H1 (cell line): ENCODE data around the gene MTF1.
"Not testable (repeated sequence)": the region's sequence is repeated elsewhere in the genome, so short reads cannot be mapped to it uniquely, and the experiment has no call there.

ENCODE experiments used
- FOSL1 ChIP-seq: IDR thresholded peaks from 2 replicates; pipeline ENCODE4 v1.6.1; 2011; ENCODE audit warnings: mild to moderate bottlenecking, low read depth, low read length, moderate library complexity; ENCODE audit not compliant: insufficient read depth
- GTF2F1 ChIP-seq: IDR thresholded peaks from 2 replicates; pipeline ENCODE4 v1.6.1; 2012; ENCODE audit warnings: low read depth, low read length, improper control_type of control experiment, borderline replicate concordance
- POLR2A ChIP-seq, 2 experiments: IDR thresholded peaks; 1 replicate in 1 of 2; 2 replicates in 1 of 2; pipeline ENCODE4 v1.6.1; 2011; ENCODE audit warnings: low read depth in 2 of 2, low read length in 2 of 2, mild to moderate bottlenecking in 2 of 2; ENCODE audit errors: control extremely low read depth in 1 of 2
- RNF2 ChIP-seq: fragments of 200-900, 300-1000 bp; sonication (generic); IDR thresholded peaks from 2 replicates; pipeline ENCODE4 v1.7.1; 2016; ENCODE audit warnings: borderline replicate concordance, low read depth, mild to moderate bottlenecking, antibody characterized with exemption, low read length; ENCODE audit not compliant: poor library complexity, severe bottlenecking; ENCODE audit errors: missing control alignments
- TAF7 ChIP-seq: optimal IDR thresholded peaks from 2 replicates; pipeline ENCODE3; 2011; ENCODE audit warnings: low read depth, mild to moderate bottlenecking, inconsistent platforms, low read length, moderate library complexity, borderline replicate concordance
- TEAD4 ChIP-seq: IDR thresholded peaks from 2 replicates; pipeline ENCODE4 v1.6.1; 2012; ENCODE audit warnings: low read depth, low read length, inconsistent platforms, mixed read lengths
- YY1 ChIP-seq: IDR thresholded peaks from 2 replicates; pipeline ENCODE4 v1.6.1; 2011; ENCODE audit warnings: low read depth, mild to moderate bottlenecking, low read length
- TF ChIP-seq, protein P1 (sequence below), 3 experiments: IDR thresholded peaks; 1 replicate in 2 of 3; 2 replicates in 1 of 3; pipeline versions ENCODE4 v1.5.1 to v1.6.1; 2011; ENCODE audit warnings: low read length in 3 of 3, mild to moderate bottlenecking in 3 of 3, inconsistent platforms in 2 of 3, low read depth in 1 of 3, moderate library complexity in 1 of 3; ENCODE audit not compliant: insufficient read depth in 1 of 3; ENCODE audit errors: control extremely low read depth in 1 of 3

GRCh38 chr1:37906591-37906990 is 47.2 kb upstream of the MTF1 start:
- TF ChIP-seq POLR2A (IDR thresholded peaks at IDR 0.05; ENCODE audit: control extremely low read depth in 1 of 2, low read depth in 2 of 2, low read length in 2 of 2); TAF7; TEAD4; RNF2; FOSL1; GTF2F1; YY1: not testable (repeated sequence)
- TF ChIP-seq, protein P1, sequence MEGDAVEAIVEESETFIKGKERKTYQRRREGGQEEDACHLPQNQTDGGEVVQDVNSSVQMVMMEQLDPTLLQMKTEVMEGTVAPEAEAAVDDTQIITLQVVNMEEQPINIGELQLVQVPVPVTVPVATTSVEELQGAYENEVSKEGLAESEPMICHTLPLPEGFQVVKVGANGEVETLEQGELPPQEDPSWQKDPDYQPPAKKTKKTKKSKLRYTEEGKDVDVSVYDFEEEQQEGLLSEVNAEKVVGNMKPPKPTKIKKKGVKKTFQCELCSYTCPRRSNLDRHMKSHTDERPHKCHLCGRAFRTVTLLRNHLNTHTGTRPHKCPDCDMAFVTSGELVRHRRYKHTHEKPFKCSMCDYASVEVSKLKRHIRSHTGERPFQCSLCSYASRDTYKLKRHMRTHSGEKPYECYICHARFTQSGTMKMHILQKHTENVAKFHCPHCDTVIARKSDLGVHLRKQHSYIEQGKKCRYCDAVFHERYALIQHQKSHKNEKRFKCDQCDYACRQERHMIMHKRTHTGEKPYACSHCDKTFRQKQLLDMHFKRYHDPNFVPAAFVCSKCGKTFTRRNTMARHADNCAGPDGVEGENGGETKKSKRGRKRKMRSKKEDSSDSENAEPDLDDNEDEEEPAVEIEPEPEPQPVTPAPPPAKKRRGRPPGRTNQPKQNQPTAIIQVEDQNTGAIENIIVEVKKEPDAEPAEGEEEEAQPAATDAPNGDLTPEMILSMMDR (IDR thresholded peaks at IDR 0.05; ENCODE audit: control extremely low read depth in 1 of 3, insufficient read depth in 1 of 3, low read depth in 1 of 3, low read length in 3 of 3) = not testable (repeated sequence)
